Osteocyte (in vitro differentiated cells): Measurements from ENCODE around the gene CBFB. TPM values are rescaled to one million over a fixed set of nuclear protein-coding genes. Genes with fewer than 3 reads are reported as not detected.

ENCODE experiments used
- DNase-seq: peaks from one replicate; pipeline ENCODE4 v3.0.0; 2021; ENCODE audit warnings: mixed read lengths; ENCODE audit not compliant: unreplicated experiment; ENCODE audit errors: extremely low spot score
- H3K27ac Mint-ChIP-seq: one replicate; pipeline ENCODE4 v1.8.0; 2021; ENCODE audit warnings: mild to moderate bottlenecking, mixed read lengths; ENCODE audit not compliant: unreplicated experiment
- H3K27me3 Mint-ChIP-seq: one replicate; pipeline ENCODE4 v1.8.0; 2021; ENCODE audit warnings: mixed read lengths; ENCODE audit not compliant: unreplicated experiment
- H3K36me3 Mint-ChIP-seq: one replicate; pipeline ENCODE4 v1.8.0; 2021; ENCODE audit warnings: mixed read lengths; ENCODE audit not compliant: unreplicated experiment
- H3K4me1 Mint-ChIP-seq: one replicate; pipeline ENCODE4 v1.8.0; 2021; ENCODE audit warnings: mixed read lengths; ENCODE audit not compliant: unreplicated experiment
- H3K4me3 Mint-ChIP-seq: one replicate; pipeline ENCODE4 v1.8.0; 2021; ENCODE audit warnings: mild to moderate bottlenecking, moderate library complexity, mixed read lengths; ENCODE audit not compliant: unreplicated experiment
- H3K9me3 Mint-ChIP-seq: one replicate; pipeline ENCODE4 v1.8.0; 2021; ENCODE audit warnings: mixed read lengths; ENCODE audit not compliant: unreplicated experiment
- total RNA-seq: library from RNA; stranded (reverse); gene quantifications from 2 replicates; pipeline ENCODE4 v1.2.1, GENCODE V29; 2021
- TF ChIP-seq, protein P1 (sequence below): fragments of 200-600 bp; sonication (generic); IDR thresholded peaks from 2 replicates; pipeline ENCODE4 v1.5.0; 2021; ENCODE audit warnings: antibody characterized with exemption, mild to moderate bottlenecking, moderate library complexity

CBFB gene
- total RNA-seq, 1 donor from 2014 or later, result 75.2 TPM

DNA sequence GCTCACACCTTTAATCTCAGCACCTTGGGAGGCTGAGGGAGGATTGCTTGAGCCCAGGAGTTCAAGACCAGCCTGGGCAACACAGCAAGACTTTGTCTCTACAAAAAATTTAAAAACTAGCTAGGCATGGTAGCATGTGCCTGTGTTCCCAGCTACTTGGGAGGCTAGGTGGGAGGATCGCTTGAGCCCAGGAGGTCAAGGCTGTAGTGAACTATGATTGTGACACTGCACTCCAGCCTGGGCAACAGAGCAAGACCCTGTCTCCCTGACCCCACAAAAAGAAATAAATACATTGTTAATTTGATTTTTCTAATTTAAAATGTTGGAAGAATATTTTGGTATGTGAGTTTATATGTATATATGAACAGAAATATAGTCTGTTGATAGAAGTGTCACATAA, 58.3 kb downstream of the CBFB start:
- Mint-ChIP-seq H3K27me3 (no peaks in the 10 kb centered on the region), H3K4me3 (no peak overlapping the region), H3K36me3 (peaks cover 17% of the 10 kb centered on the region), H3K27ac (no peak overlapping the region), H3K4me1 (peaks cover 37% of the 10 kb centered on the region), H3K9me3 (no peaks in the 10 kb centered on the region)
- TF ChIP-seq, protein P1, sequence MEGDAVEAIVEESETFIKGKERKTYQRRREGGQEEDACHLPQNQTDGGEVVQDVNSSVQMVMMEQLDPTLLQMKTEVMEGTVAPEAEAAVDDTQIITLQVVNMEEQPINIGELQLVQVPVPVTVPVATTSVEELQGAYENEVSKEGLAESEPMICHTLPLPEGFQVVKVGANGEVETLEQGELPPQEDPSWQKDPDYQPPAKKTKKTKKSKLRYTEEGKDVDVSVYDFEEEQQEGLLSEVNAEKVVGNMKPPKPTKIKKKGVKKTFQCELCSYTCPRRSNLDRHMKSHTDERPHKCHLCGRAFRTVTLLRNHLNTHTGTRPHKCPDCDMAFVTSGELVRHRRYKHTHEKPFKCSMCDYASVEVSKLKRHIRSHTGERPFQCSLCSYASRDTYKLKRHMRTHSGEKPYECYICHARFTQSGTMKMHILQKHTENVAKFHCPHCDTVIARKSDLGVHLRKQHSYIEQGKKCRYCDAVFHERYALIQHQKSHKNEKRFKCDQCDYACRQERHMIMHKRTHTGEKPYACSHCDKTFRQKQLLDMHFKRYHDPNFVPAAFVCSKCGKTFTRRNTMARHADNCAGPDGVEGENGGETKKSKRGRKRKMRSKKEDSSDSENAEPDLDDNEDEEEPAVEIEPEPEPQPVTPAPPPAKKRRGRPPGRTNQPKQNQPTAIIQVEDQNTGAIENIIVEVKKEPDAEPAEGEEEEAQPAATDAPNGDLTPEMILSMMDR, result no peak
- DNase-seq, result no peak

DNA sequence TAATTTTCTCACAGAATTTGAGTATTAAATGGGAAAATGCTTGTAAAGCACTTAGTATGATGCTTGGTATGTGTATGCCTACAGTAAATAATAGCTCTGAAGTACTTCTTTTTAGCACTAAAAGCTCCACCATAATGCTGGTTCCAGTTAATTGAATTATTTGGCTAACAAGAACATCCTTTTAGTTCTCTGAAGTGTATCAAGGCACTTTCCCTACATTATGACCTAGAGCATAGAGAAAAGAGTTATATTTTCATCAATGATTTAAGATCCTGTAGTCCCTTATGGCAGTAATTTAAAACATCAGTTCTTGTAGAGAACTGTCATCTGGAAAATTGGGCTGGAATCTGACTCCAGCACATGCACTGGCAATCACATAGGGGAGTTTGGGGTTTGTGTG, 58.9 kb downstream of the CBFB start:
- TF ChIP-seq, protein P1, result no peak
- Mint-ChIP-seq H3K9me3 (no peaks in the 10 kb centered on the region), H3K27ac (no peak overlapping the region), H3K27me3 (no peaks in the 10 kb centered on the region), H3K4me1 (peaks cover 37% of the 10 kb centered on the region), H3K36me3 (peaks cover 17% of the 10 kb centered on the region), H3K4me3 (no peak overlapping the region)
- DNase-seq, result no peak

DNA sequence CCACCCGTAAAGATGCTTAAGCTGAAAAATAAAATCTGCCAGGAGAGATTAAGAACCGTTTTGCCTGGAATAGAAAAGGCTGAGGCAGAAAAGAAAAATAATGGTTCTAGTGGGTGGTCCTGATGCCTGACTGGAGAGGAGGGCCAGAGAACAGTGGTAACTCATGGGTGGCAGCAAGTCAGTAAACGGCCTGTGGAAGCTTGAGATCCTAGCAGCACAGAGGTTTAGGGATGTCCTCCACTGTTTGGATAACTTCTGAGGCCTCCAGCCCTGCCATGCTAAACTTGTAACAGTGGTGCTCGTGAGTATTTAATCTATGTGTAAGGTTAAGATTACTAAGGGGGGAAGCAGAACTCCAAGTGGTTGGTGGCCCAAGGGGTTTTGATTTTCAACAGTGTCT, 59.6 kb downstream of the CBFB start:
- no peaks in the 10 kb centered on the region for H3K9me3 Mint-ChIP-seq
- H3K36me3 Mint-ChIP-seq, result peaks cover 20% of the 10 kb centered on the region
- H3K27ac Mint-ChIP-seq, result peak overlapping the region; percentile 47
- DNase-seq, result no peak
- peaks cover 37% of the 10 kb centered on the region for H3K4me1 Mint-ChIP-seq
- TF ChIP-seq, protein P1, result no peak
- H3K4me3 Mint-ChIP-seq, result no peak overlapping the region
- H3K27me3 Mint-ChIP-seq, result no peaks in the 10 kb centered on the region

DNA sequence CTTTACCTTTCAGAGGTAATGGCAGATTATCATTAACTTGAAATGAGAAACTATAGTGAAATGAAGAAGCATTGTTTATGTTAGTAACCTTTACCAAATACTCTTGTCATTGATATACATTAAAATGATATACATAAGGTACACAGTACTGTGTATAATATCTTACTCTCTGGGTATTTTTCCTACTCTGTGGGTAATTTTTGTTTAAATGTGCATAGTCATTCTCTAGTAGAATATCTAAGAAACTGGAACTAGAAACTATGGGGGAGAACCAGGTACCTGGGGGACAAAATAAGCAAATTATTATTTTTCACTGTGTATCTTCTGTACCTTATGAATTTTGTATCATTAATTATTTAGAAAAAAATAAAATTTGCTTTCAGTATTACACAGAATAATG, 60.2 kb downstream of the CBFB start:
- Mint-ChIP-seq H3K9me3 (no peaks in the 10 kb centered on the region), H3K36me3 (peaks cover 20% of the 10 kb centered on the region), H3K27me3 (no peaks in the 10 kb centered on the region)

DNA sequence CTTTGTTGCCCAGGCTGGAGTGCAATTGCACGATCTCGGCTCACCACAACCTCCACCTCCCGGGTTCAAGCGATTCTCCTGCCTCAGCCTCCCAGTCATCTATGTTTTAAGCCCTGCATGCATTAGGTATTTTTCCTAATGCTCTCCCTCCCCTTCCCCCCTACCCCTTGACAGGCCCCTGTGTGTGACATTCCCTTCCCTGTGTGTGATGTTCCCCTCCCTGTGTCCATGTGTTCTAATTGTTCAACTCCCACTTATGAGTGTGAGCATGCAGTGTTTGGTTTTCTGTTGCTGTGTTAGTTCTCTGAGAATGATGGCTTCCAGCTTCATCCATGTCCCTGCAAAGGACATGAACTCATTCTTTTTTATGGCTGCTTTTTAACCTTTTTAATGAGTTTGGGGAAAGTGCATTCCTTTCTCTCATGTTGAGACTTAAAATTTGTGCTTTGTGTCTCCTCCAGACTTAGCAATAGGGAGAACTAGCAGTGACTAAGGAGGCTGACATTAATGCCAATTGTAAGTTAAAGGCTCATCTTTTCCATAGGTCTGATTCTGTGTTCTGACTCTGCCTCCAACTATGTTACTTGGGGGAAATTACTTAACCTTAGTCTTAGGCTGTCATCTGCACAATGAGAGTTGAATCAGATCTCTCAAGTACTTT, 63.1 kb downstream of the CBFB start:
- H3K27ac Mint-ChIP-seq, result no peak overlapping the region
- TF ChIP-seq, protein P1, result no peak
- H3K36me3 Mint-ChIP-seq, result peaks cover 11% of the 10 kb centered on the region
- H3K27me3 Mint-ChIP-seq, result no peaks in the 10 kb centered on the region
- H3K9me3 Mint-ChIP-seq, result no peaks in the 10 kb centered on the region
- no peak for DNase-seq
- H3K4me1 Mint-ChIP-seq, result peaks cover 35% of the 10 kb centered on the region
- H3K4me3 Mint-ChIP-seq, result no peak overlapping the region

More for the DNA sequence above, 60.2 kb downstream of the CBFB start:
- peak overlapping the region; percentile 23 for H3K4me3 Mint-ChIP-seq
- TF ChIP-seq, protein P1, result no peak
- peaks cover 37% of the 10 kb centered on the region for H3K4me1 Mint-ChIP-seq
- DNase-seq, result no peak
- H3K27ac Mint-ChIP-seq, result peak overlapping the region; percentile 47
